Esophagus mucosa (tissue), 1 donor: ENCODE measurements around the gene GABRA1. TPM values are rescaled to one million over a fixed set of nuclear protein-coding genes. Genes with fewer than 3 reads are reported as not detected.

Experiments
- total RNA-seq: library from RNA; stranded (reverse); gene quantifications from one replicate; pipeline ENCODE4 v1.2.4, GENCODE V29; 2023
- donor health status: DM: yes; HTN: yes; CAD: no.

The GABRA1 gene
- total RNA-seq, 1 donor from 2014 or later: not detected

Other genes with a start within 250 kb of the GABRA1 start
- not detected for gene GABRA6, start 162.4 kb upstream of the GABRA1 start, total RNA-seq
- not detected for gene GABRG2, start 219.7 kb downstream of the GABRA1 start, total RNA-seq